ENCODE results near the gene EIF2B1. TPM values are rescaled to one million over a fixed set of nuclear protein-coding genes. Genes with fewer than 3 reads are reported as not detected.
"Not testable (repeated sequence)": the region's sequence is repeated elsewhere in the genome, so short reads cannot be mapped to it uniquely, and the experiment has no call there.

EIF2B1 gene
- total and polyA plus RNA-seq, 2 donors (not counting 1 experiment from before 2014, with no cell fraction given), result 23.1 to 36.1 TPM

DNA sequence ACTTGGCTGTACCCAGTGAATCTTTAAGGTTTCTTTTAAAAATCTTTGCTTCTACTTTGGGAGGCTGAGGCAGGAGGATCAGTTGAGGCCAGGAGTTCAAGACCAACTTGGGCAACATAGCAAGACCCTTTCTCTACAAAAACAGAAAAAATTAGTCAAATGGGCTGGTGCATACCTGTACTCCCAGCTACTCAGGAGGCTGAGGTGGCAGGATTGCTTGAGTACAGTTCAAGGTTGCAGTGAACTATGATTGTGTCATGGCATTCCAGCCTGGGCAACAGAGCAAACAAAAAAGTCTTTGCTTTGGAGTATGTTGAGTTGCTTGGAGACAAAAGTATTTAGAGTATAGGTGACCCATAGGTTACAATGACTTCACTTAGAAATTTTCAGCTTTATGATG is 37.8 kb downstream of the EIF2B1 start:
- Histone ChIP-seq H3K27me3 (ENCODE audit: control insufficient read depth, insufficient read depth, low read length) (no peaks in the 10 kb centered on the region), H3K27ac (ENCODE audit: insufficient read depth, low read length) (no peak overlapping the region), H3K4me3 (replicated peaks in 1 of 4; ENCODE audit: control extremely low read depth in 1 of 4, insufficient read depth in 1 of 4, low read depth in 3 of 4, low read length in 4 of 4) (no peak overlapping the region), H3K4me2 (ENCODE audit: extremely low read depth, insufficient read depth, low read length) (no peak overlapping the region), H3K79me2 (ENCODE audit: control insufficient read depth, insufficient read depth, low read length) (peaks cover 37% of the 10 kb centered on the region), H3K36me3 (ENCODE audit: control insufficient read depth, insufficient read depth, low read length) (peaks cover 10% of the 10 kb centered on the region), H4K20me1 (ENCODE audit: control insufficient read depth, extremely low read depth, insufficient read depth, low read length) (no peaks in the 10 kb centered on the region), H3K4me1 (ENCODE audit: control insufficient read depth, extremely low read depth, insufficient read depth, low read length) (no peaks in the 10 kb centered on the region), H2AFZ (ENCODE audit: low read length) (no peak overlapping the region), H3K9ac (ENCODE audit: insufficient read depth, low read length) (no peak overlapping the region), H3K9me3 (ENCODE audit: control insufficient read depth, insufficient read depth, low read depth, low read length) (no peaks in the 10 kb centered on the region)
- no peak for DNase-seq (ENCODE audit: low read depth in 2 of 2)
- TF ChIP-seq, protein P1, sequence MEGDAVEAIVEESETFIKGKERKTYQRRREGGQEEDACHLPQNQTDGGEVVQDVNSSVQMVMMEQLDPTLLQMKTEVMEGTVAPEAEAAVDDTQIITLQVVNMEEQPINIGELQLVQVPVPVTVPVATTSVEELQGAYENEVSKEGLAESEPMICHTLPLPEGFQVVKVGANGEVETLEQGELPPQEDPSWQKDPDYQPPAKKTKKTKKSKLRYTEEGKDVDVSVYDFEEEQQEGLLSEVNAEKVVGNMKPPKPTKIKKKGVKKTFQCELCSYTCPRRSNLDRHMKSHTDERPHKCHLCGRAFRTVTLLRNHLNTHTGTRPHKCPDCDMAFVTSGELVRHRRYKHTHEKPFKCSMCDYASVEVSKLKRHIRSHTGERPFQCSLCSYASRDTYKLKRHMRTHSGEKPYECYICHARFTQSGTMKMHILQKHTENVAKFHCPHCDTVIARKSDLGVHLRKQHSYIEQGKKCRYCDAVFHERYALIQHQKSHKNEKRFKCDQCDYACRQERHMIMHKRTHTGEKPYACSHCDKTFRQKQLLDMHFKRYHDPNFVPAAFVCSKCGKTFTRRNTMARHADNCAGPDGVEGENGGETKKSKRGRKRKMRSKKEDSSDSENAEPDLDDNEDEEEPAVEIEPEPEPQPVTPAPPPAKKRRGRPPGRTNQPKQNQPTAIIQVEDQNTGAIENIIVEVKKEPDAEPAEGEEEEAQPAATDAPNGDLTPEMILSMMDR (conservative IDR thresholded peaks at IDR 0.05 in 1 of 2, IDR thresholded peaks at IDR 0.05 in 1 of 2; ENCODE audit: low read depth in 1 of 2, low read length in 2 of 2), result no peak
- no peak for TF ChIP-seq EZH2 (IDR thresholded peaks at IDR 0.05; ENCODE audit: low read length, missing control alignments)

DNA sequence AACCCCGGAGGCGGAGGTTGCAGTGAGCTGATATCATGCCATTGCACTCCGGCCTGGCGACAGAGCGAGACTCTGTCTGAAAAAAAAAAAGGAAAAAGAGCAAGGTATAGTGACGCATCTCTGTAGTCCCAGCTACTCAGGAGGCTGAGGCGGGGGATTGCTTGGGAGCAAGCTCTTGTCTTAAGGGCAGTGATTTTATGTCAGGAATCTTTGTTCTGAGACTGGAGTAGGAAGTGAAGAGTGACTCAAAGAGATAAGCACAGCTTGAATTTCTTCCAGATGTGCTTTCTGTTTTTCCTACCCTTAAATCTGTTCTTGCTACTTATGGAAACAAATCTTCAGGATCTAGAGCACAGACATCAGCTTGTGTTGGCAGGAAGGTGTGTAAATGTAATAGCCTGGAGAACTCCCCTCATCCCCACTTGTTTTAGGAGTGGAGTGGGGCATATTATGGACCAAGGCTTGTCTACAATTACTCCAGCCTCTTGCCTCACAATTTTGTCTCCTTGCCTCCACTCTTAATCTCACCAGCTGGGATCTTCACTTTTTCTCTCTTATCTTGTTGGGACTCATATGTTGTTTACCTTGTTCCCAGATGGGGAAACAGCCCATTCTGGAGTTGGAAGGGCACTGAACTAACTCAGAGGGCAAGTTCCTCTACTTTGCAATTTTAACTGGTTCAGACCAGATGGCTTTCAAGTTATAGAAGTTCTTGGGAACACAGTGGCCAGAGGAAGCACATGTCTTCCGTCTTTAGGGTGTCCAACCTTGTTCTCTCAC is 41.6 kb downstream of the EIF2B1 start:
- H3K27ac ChIP-seq (ENCODE audit: insufficient read depth, low read length), result no peak overlapping the region
- no peak overlapping the region for H3K9ac ChIP-seq (ENCODE audit: insufficient read depth, low read length)
- H3K4me3 ChIP-seq (replicated peaks in 1 of 4; ENCODE audit: control extremely low read depth in 1 of 4, insufficient read depth in 1 of 4, low read depth in 3 of 4, low read length in 4 of 4), result no peak overlapping the region
- peaks cover 5% of the 10 kb centered on the region for H3K4me1 ChIP-seq (ENCODE audit: control insufficient read depth, extremely low read depth, insufficient read depth, low read length)
- DNase-seq (ENCODE audit: low read depth in 2 of 2), result peak; percentile 32 to 78
- H3K27me3 ChIP-seq (ENCODE audit: control insufficient read depth, insufficient read depth, low read length), result no peaks in the 10 kb centered on the region
- no peak overlapping the region for H2AFZ ChIP-seq (ENCODE audit: low read length)
- no peak for TF ChIP-seq EZH2 (IDR thresholded peaks at IDR 0.05; ENCODE audit: low read length, missing control alignments)
- H3K9me3 ChIP-seq (ENCODE audit: control insufficient read depth, insufficient read depth, low read depth, low read length), result no peaks in the 10 kb centered on the region
- H3K79me2 ChIP-seq (ENCODE audit: control insufficient read depth, insufficient read depth, low read length), result peaks cover 70% of the 10 kb centered on the region
- no peak overlapping the region for H3K4me2 ChIP-seq (ENCODE audit: extremely low read depth, insufficient read depth, low read length)
- H3K36me3 ChIP-seq (ENCODE audit: control insufficient read depth, insufficient read depth, low read length), result peaks cover 18% of the 10 kb centered on the region
- H4K20me1 ChIP-seq (ENCODE audit: control insufficient read depth, extremely low read depth, insufficient read depth, low read length), result no peaks in the 10 kb centered on the region

DNA sequence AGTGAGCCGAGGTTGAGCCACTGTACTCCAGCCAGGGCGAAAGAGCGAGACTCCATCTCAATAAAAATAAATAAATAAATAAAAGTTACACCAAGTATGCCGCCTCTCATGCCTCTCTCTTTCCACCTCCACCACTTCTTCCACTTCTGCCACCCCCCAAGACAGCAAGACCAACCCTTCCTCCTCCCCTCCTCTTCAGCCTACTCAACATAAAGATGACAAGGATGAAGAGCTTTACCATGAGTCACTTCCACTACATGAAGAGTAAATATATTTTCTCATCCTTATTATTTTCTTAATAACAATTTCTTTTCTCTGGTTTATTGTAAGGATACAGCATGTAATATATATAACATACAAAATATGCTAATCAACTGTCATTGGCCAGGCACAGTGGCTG is 52.7 kb downstream of the EIF2B1 start:
- peaks cover 26% of the 10 kb centered on the region for H3K79me2 ChIP-seq (ENCODE audit: control insufficient read depth, insufficient read depth, low read length)
- no peaks in the 10 kb centered on the region for H4K20me1 ChIP-seq (ENCODE audit: control insufficient read depth, extremely low read depth, insufficient read depth, low read length)
- H3K4me3 ChIP-seq (replicated peaks in 1 of 4; ENCODE audit: control extremely low read depth in 1 of 4, insufficient read depth in 1 of 4, low read depth in 3 of 4, low read length in 4 of 4), result no peak overlapping the region
- TF ChIP-seq EZH2 (IDR thresholded peaks at IDR 0.05; ENCODE audit: low read length, missing control alignments), result no peak
- TF ChIP-seq, protein P1 (conservative IDR thresholded peaks at IDR 0.05 in 1 of 2, IDR thresholded peaks at IDR 0.05 in 1 of 2; ENCODE audit: low read depth in 1 of 2, low read length in 2 of 2), result no peak
- no peak overlapping the region for H3K4me2 ChIP-seq (ENCODE audit: extremely low read depth, insufficient read depth, low read length)
- no peak overlapping the region for H3K9ac ChIP-seq (ENCODE audit: insufficient read depth, low read length)
- no peaks in the 10 kb centered on the region for H3K36me3 ChIP-seq (ENCODE audit: control insufficient read depth, insufficient read depth, low read length)
- H3K4me1 ChIP-seq (ENCODE audit: control insufficient read depth, extremely low read depth, insufficient read depth, low read length), result peaks cover 4% of the 10 kb centered on the region
- DNase-seq (ENCODE audit: low read depth in 2 of 2), result no peak
- no peak overlapping the region for H3K27ac ChIP-seq (ENCODE audit: insufficient read depth, low read length)
- H3K27me3 ChIP-seq (ENCODE audit: control insufficient read depth, insufficient read depth, low read length), result no peaks in the 10 kb centered on the region
- H3K9me3 ChIP-seq (ENCODE audit: control insufficient read depth, insufficient read depth, low read depth, low read length), result no peaks in the 10 kb centered on the region
- no peak overlapping the region for H2AFZ ChIP-seq (ENCODE audit: low read length)

DNA sequence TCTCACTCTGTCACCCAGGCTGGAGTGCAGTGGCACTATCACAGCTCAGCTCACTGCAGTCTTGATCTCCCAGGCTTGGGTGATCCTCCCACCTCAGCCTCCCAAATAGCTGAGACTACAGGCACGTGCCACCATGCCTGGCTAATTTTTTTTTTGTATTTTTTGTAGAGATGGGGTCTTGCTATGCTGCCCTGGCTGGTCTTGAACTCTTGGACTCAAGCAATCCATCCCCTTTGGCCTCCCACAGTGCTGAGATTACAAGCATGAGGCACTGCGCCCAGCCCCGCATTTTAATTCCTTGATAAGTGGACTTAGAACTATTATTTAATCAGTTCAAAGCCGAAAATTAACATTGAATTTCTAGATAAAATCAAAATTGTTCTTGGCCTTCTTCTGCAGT is 54.7 kb downstream of the EIF2B1 start:
- not testable (repeated sequence) for H3K27me3 ChIP-seq (ENCODE audit: control insufficient read depth, insufficient read depth, low read length); H4K20me1 ChIP-seq (ENCODE audit: control insufficient read depth, extremely low read depth, insufficient read depth, low read length); H3K4me1 ChIP-seq (ENCODE audit: control insufficient read depth, extremely low read depth, insufficient read depth, low read length); H3K4me2 ChIP-seq (ENCODE audit: extremely low read depth, insufficient read depth, low read length); H3K36me3 ChIP-seq (ENCODE audit: control insufficient read depth, insufficient read depth, low read length); H3K27ac ChIP-seq (ENCODE audit: insufficient read depth, low read length); DNase-seq (ENCODE audit: low read depth in 2 of 2); H3K4me3 ChIP-seq (replicated peaks in 1 of 4; ENCODE audit: control extremely low read depth in 1 of 4, insufficient read depth in 1 of 4, low read depth in 3 of 4, low read length in 4 of 4); H3K9me3 ChIP-seq (ENCODE audit: control insufficient read depth, insufficient read depth, low read depth, low read length); H3K9ac ChIP-seq (ENCODE audit: insufficient read depth, low read length); H2AFZ ChIP-seq (ENCODE audit: low read length)
- H3K79me2 ChIP-seq (ENCODE audit: control insufficient read depth, insufficient read depth, low read length), result peaks cover 13% of the 10 kb centered on the region

Measured in fibroblast of lung (primary cell).